ENCODE measurements around the gene SKOR1.

- TF ChIP-seq GABPA (IDR thresholded peaks at IDR 0.05; ENCODE audit: borderline replicate concordance, insufficient read depth, low read length) (no peak), EZH2 (IDR thresholded peaks at IDR 0.05; ENCODE audit: low read depth, low read length, severe bottlenecking) (no peak), CTCF (IDR thresholded peaks at IDR 0.05; ENCODE audit: control extremely low read depth in 1 of 3, insufficient read depth in 1 of 3, low read depth in 1 of 3, low read length in 3 of 3) (no peak), JUND (IDR thresholded peaks at IDR 0.05; ENCODE audit: low read length) (no peak), POLR2A (IDR thresholded peaks at IDR 0.05; ENCODE audit: control extremely low read depth in 1 of 2, low read depth in 2 of 2, low read length in 2 of 2) (no peak)
Measured at GRCh38 chr15:67839499-67839928, 14.2 kb downstream of the SKOR1 start.
